Hindlimb muscle (tissue), 1 donor: ENCODE results near the gene WDFY4. TPM values are rescaled to one million over a fixed set of nuclear protein-coding genes. Genes with fewer than 3 reads are reported as not detected.

Experiments used
- DNase-seq: peaks from one replicate; pipeline ENCODE4 v3.0.0-alpha.2; 2013
- polyA plus RNA-seq: library from polyadenylated mRNA; unstranded; fragments of 120-200 nt; gene quantifications from one replicate; pipeline ENCODE4 v1.2.1, GENCODE V29; 2013; ENCODE audit not compliant: insufficient read length

Gene WDFY4
- polyA plus RNA-seq, 1 donor: 3.9 TPM

DNA sequence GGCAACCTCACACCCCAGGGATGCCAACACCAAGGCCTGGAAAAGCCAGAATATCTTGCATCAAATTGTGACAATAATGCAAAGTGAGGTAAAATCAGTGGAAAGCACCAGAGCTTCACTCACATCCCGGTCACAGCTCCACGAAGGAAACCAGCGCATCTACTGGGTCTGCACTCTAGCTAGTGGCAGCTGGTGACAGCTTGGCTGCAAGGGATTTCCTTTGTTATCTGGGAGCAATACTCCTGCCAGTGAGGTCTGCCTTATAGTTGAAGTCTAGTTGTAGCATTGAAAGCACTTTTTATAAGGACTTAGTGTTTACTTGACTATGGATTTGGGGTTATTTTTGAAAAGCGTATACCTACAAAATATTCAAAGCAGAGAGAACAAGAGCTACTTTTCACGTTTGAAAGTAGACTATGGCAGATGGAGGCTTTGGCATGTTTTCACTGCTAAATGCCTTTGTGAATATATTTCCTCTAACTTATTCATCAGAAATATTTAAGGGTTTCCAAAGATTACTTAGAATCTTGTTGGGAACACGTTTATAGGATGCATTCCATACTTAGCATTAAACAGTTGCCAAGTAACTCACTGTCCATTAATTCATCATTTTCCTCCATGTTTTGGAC is 26.1 kb downstream of the WDFY4 start:
- DNase-seq: no peak

DNA sequence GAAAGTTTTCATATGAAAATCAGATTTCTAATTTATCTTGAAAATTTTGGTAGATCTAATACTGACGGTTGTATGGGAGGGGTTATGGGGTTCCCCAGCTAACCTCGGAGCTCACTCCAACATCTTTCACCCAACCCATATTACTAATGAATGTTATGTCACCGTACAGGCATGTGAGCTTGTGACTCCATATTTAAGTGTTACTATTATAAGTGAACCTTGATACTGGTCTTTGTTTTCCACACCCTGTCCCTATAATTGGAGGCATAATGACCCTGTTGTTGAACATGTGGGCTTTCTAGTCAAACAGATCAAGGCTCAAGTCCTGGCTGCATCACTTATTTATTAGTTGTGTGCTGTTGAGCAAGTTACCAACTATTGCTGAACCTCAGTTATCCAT is 27.2 kb downstream of the WDFY4 start:
- DNase-seq: no peak

DNA sequence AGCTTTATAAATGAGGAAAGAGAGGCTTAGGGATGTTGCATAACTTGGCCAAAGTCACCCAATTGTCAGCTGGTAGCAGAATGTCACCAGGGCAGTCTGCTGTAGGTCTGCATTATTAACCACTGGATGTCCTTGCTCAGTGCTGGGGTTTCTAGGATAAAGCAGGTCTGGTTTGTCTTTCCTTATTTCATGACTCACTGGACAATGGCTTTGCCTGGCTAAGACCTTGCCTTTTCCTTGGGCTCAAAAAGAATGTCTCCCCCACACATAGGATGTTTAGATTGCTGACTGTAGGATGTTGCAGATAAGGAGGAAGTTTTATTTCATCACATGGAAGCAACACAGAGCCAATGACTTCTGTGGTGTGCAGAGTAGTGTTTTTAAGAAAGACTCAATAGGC is 29.4 kb downstream of the WDFY4 start:
- no peak for DNase-seq

DNA sequence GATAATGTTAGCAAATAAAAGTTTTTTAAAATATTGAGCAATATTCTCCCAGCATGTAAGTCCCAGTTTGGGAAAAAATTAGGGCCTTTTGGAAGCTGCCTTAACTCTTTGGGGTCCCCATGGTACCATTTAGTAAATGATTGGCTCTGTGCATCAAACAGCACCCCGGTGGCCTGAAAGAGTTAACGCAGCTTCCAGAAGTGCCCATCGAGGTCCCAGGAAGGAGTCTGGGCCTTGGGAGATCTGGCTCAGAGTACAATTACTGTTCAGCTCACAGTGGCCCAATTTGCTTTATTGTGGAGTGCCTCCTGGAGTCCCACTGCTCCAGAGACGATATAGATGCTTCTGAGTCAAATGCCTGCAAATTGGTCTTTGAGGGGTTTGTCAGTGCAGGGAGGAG is 31.7 kb downstream of the WDFY4 start:
- DNase-seq: no peak

DNA sequence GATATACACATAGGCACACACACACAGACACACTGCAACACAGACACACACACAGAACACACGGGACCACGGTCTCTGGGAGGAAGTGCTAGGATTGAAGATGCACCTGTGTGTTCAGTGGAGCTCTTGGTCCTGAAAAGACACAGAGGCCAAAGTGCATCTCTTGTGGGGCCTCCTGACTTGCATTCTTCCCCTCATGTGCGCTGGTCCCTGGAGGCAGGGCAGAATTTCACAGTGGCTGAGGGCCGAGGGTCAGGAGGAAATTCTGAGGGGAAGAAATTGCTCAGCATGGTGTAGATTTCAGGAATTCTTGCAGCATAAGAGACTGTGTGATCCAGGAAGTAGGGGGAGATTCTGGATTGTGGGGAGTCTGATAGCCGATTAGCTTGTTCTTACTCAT is 35.9 kb downstream of the WDFY4 start:
- no peak for DNase-seq

DNA sequence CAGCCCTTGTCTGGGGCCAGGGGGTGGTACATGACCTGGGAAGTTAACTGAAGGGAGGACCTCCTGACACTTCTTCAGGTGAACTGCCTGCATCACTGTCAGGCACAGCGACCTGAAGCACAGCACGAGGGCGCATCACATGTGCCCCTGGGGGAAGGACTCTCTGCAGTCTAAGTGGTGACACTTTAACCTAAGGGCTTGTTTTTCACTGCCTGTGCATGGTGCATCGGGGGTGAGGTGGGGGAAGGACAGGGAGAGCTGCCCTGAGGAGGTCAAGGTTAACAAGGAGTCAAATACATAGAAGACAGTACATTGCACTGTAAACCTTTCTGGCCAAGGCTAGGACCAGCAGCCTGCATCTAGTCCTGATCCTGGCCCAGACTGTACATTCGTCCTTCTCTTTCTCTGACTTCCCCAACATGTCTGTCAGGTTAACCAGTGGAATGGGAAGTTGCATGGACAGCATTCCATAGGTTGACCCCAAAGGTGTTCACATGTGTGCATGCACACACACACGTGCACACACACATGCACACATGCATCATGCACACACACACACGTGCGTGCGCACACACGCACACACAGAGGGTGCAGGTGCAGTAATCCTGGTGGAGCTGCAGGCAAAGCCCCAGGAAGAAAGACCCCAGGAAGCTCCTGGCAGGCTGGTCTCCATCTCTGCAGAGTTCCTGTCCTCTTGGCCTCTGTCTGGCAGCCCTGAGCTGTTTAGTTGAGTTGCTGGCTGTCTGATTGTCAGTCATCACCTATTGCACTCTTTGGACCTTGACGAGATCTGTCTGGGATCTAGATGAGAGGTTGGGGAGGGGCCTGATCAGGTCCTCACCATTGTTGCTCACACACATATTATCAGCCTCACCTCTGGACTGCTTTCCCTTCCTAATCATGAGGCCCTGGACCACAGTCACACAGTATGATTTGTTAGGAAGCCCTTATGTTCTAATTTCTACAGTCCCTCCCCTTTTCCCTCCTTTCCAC is 37.8 kb downstream of the WDFY4 start:
- DNase-seq: no peak

DNA sequence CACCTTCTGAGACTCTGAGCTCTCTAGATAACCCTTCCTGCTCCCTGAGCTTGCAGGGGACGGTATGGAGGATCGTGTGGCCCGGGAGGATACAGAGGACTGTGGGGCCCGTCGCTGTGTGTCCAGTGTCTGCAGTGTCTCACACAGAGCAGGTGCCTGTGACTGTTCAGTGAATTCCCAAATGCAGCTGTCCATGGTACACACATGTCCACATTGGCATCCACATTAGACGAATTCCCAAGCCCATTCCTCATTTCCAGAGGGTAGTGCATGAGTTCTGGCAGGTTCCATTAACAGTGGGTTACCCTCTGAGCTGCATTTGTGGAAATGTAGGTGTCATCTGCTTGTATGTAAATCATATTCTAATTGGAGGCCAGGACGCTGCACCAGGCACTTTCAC is 39.5 kb downstream of the WDFY4 start:
- no peak for DNase-seq

DNA sequence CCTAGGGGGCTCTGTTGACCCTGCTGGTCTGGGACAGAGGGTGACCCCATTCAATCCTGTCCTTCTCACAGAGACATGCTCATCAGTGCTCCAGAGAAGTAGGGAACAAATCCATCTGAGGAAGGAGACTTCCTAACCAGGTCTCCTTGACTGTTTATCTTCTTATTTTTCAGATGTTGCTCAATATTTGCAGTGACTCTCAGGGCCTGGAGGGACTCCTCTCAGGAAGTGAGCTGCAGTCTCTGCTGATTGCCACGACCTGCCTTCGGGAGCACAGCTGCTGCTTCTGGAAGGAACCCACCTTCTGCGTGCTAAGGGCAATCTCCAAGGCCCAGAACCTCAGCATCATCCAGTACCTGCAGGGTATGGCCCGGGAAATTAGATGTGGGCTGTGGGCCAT is 41.0 kb downstream of the WDFY4 start:
- no peak for DNase-seq

DNA sequence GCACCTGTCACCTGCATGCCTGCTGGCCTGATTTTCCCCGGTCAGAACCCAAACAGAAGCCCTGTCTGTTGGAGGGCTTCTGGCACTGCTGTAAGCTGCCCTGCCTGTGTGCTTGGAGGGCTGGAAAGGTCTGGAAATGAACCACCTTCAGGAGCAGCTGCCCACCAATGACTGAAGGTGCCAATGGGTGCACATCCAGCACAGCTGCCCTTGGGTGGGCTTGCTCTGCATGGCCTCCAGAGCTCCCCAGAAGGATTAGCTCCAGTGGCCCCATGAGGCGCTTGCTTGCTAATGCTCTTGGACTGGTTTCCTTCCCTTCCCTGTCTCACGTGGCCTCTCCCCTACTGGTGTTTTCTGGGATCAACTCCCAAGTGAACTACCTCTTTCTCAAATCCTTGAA is 43.2 kb downstream of the WDFY4 start:
- no peak for DNase-seq

DNA sequence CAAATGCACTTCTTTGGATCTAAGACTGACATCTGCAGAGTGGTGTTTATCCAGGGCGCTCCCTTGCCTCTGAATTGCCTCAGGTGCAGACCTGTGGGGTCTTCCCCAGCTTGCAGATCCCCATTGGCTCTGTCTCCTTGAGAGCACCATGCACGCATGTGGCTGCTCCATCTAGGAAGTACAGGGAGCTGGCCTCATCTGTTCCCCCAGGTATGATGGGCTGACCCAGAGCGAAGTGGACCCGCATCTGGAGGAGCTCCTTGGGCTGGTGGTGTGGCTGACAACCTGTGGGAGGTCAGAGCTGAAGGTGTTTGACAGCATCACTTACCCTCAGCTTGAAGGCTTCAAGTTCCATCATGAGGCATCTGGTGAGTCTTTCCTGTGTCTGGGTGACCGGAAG is 44.5 kb downstream of the WDFY4 start:
- DNase-seq: no peak

DNA sequence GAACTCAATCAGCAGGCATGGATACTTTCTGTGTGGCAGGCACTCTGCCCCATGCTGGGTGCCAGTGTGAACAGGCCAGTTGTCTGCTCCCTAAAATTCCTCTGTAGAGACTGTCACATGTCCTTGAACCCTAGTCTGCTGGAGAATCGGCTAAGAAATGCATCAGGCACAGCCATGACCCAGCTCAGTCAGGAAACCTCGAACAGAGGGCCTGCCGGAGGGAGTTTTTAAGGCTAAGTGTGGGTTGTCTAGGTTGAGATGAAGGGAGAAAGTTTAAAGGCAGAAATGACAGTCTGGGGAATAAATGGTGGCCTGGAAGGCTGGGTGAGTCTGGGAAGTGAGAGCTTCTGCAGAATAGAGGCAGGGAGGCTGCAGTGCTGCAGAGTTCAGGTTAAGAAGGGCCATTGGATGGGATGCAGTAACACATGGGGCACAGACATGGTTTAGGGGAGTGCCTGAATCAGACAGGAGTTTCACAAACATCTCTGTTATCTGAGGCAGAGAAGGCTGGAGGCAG is 45.3 kb downstream of the WDFY4 start:
- DNase-seq: no peak

DNA sequence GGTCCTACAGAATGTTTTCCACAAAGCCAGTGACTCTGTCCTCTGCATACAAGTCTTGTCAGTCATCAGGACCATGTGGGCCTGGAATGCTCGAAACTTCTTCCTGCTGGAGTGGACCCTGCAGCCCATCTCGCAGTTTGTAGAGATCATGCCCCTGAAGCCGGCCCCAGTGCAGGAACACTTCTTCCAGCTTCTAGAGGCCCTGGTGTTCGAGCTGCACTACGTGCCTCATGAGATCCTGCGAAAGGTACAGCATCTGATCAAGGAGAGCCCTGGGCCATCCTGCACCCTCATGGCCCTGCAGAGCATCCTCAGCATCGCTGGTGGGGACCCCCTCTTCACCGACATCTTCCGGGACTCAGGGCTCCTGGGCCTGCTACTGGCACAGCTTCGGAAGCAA is 46.5 kb downstream of the WDFY4 start:
- no peak for DNase-seq

DNA sequence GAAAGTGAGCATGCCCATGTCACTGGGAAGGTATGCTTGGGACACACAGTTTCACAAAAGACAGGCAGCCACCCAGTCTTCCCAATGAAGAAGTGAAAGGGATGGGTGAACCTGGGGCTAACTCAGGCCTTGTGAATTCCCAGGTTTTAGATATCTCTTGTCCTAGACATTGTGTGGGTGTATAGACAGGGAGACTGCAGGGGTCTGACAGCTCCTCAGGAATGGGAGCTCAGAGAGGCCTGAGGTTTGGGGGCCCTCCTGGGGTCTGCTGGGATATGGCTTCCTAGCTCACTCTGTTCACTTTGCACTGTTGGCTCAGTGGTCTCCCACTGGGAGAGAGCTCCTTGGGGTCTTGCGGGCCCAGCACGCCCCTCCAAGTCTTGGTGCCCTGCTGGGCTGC is 47.0 kb downstream of the WDFY4 start:
- DNase-seq: no peak

DNA sequence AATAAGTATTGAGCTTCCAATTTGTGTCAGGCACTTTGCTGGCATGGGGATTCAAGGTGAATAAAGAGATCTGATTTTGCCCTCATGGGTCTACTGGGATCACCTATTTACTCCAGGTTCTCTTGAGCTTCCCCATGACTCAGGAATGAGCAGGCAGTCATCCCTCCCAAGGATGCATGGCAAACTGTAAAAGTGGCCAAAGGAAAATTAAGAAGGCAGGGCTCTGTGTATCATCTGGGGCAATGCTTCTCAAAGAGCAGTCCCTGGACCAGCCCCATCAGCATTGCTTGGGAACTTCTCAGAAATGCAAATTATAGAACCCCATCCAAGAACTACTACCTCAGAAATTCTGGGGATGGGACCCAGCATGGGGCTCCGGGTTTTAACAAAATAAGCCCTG is 48.7 kb downstream of the WDFY4 start:
- DNase-seq: no peak

DNA sequence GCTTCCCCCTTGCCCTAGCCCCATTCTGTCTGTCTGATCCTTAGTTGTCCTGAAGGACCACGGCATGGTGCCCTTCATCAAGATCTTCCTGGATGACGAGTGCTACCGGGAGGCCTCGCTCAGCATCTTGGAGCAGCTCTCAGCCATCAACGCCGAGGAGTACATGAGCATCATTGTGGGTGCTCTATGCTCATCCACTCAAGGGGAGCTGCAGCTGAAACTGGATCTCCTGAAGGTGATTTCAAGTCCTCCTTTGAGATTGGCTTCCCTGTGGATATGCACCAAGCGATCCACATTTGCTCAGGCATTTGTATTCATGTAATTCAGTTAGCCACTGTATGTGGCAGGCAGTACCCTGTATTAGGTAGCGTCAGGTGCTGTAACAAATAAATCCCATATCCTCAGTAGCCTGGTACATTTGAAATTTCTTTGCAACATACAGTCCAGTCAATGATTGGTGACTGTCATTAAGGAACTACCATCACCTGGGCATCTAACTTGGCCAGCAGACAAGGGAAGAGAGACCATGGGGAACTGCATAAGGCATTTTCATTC is 51.2 kb downstream of the WDFY4 start:
- DNase-seq: no peak

DNA sequence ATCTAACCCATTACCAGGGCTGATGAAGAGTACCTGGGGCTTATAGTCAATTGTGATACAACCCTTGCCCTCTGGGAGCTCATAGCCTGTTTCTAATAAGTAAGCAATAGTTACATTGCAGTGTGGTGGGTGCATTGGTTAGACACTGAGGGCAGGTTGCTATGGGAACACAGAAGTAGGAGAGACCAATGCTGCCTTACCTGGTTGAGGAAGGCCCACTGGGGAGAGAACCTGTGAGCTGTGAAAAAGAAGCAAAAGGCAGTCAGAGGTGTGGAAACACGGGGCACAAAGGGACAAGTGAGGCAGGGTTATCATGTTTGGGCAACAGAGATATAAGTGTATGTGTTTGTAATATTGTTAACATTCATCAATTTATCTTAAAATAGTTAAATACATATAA is 51.9 kb downstream of the WDFY4 start:
- no peak for DNase-seq

DNA sequence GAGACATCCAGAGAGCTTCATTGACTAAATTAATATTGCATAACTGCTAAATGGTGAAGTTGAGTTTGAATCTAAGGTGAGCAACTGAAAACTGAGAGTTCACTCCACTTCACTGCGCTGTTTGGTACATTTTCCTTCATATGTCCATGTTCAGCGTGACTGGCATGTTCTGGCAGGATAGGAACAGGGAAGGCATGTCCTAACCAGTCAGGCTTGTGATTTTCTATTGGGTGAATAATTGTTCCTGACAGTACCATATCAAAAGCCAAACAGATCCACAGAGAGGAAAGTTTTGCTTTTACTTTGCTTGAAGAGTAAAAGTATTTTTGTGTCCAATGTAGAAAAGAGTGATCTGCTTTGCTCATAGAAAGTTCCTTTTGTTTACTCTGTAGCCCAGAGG is 53.2 kb downstream of the WDFY4 start:
- DNase-seq: no peak

DNA sequence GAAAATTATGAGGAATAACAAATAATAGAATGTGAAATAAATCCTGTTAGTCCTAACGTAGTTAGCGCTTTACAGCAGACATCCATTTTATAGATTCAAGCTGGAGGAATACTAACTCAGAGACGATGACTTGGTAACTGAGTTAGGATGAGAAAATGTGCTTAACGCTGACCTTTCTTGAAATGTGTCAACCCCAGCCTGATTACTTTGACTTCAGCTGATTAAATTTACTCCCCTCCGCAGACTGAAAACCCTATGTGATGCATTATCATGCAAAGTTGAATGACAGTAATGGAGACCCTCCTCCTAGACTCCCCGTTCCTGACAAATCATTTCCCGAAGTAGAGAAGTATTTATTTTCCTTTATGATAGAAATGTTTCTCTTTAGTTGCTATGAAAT is 54.5 kb downstream of the WDFY4 start:
- DNase-seq: no peak

DNA sequence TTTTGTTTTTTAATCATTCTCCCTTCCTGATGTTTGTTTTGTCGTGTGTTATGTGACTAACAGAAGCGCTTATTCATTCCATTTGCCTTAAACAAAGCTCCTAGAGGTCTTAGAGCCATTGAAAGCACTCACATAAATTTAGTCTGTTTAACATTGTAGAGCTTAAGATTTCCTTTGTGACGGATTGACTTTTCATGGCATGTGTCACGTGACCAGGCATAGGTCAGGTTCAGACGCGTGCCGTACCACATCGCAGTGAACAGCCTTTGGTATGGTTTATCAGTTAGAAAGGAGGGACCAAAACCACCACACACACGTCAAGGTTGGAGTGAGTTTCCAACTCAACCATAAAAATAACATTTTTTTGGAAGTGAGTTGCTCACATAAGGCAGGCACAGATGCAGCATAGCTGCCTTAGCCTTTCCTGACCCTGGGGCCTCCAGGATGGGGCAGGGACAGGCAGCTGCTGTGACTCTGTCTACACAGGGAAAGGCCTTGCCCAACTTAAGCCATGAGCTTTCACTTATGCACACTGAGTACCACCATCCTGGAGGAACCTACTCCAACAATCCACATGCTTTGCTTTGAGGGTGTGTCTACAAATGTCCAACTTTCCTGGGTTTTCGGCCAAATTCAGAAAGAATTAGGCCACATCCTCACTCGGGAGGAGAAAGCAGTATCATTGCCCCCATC is 55.5 kb downstream of the WDFY4 start:
- no peak for DNase-seq

DNA sequence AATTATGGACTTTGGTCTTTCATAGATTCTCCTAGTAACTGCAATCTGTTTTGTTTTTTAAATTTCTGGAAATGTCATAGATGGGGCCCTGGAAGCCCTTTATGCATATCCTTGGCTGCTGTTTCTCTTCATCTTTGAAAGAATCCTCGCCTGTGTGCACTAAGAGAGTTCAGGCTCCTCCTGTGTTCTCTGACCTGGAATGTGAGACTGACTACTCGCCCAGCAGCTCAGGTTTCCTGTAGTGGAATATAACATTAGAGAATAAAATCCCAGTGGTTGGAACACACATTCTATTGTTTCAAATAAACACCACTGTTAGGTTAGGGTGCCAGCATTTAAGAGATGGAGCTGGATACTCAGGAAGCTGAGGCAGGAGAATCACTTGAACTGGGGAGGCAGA is 56.3 kb downstream of the WDFY4 start:
- DNase-seq: no peak

DNA sequence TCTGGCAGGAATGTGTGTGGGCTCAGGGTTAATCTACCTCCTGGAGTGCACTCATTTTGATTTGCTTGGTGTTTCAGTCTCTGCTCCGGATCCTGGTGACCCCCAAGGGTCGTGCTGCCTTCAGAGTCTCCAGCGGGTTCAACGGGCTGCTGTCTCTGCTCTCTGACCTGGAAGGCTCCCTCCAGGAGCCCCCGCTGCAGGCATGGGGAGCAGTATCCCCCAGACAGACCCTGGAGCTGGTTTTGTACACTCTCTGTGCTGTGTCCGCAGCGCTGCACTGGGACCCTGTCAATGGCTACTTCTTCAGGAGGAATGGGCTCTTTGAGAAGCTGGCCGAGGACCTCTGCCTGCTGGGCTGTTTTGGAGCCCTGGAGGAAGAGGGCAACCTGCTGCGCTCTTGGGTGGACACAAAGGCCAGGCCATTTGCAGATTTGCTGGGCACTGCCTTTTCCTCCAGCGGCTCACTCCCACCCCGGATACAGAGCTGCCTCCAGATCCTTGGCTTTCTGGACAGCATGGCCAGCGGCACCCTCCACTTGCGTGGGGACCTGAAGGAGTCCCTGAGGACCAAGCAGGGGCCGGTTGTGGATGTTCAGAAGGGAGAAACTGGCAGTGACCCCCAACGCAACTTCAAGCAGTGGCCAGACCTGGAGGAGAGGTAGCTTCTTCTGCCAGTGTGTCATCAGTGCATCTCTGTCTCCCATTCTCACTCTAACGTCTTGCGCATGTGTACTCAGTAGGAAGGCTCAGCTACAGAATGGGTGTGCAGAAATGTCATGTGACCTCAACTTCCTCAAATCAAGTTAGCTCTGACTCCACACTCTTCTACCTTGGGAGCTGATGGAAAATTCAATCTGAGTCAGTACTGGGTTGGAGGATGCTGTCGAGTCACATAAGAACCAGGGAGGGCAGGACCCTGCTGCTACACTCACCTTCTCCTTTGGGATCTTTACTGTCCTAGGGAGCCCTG is 58.5 kb downstream of the WDFY4 start:
- DNase-seq: no peak

DNA sequence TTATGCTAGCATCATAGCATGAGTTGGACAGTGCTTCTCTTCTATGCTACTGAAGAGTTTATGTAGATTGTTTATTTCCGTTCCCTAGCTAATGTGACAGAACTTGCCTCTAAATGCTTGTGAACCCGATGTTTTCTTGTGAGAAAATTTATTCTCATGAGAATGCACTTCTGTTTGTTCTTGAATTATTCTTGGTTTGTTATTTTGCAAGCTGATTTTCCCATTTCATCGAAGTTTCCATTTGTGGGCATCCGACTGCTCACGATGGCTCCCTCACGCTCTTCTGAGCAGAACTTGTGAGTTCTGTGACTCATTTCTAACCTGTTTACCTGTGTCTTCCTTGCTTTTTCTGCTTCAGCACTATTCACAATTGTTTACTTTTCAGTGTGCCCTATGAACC is 59.9 kb downstream of the WDFY4 start:
- DNase-seq: no peak
